Measurements from ENCODE around the gene PARVG.

- TF ChIP-seq CTCF (IDR thresholded peaks at IDR 0.05; ENCODE audit: low read depth, low read length) (no peak), MYC (IDR thresholded peaks at IDR 0.05; ENCODE audit: low read depth, low read length) (no peak)
Measured at GRCh38 chr22:44229809-44230208, 49.1 kb downstream of the PARVG start.

Data from NB4 (cell line).